Spleen (tissue), 11 donors: ENCODE results near the gene CEP68. TPM values are rescaled to one million over a fixed set of nuclear protein-coding genes. Genes with fewer than 3 reads are reported as not detected.

Experiments
- DNase-seq: peaks from one replicate; pipeline ENCODE4 v3.0.0-alpha.2; 2020
- H3K27ac ChIP-seq, 8 donors: fragments of 200-600 bp; sonication (generic) in 7 of 8; 1 replicate in 4 of 8; 2 replicates in 4 of 8; pipeline versions ENCODE4 v1.5.0 to v1.8.0; 2016 to 2021; ENCODE audit warnings: inconsistent platforms in 4 of 8, mild to moderate bottlenecking in 4 of 8, moderate library complexity in 1 of 8
- H3K27me3 ChIP-seq, 7 donors: fragments of 200-600 bp; sonication (generic) in 6 of 7; replicated peaks in 1 of 7; 1 replicate in 4 of 7; 2 replicates in 3 of 7; pipeline versions ENCODE4 v1.5.0 to v1.8.0; 2016 to 2021; ENCODE audit warnings: inconsistent platforms in 3 of 7, mild to moderate bottlenecking in 1 of 7
- H3K36me3 ChIP-seq, 6 donors: fragments of 200-600 bp; sonication (generic) in 5 of 6; 1 replicate in 4 of 6; 2 replicates in 2 of 6; pipeline versions ENCODE4 v1.5.0 to v1.8.0; 2016 to 2021; ENCODE audit warnings: inconsistent platforms in 2 of 6
- H3K4me1 ChIP-seq, 6 donors: fragments of 200-600 bp; sonication (generic) in 5 of 6; 1 replicate in 3 of 6; 2 replicates in 3 of 6; pipeline versions ENCODE4 v1.5.0 to v1.8.0; 2016 to 2021; ENCODE audit warnings: inconsistent platforms in 3 of 6
- H3K4me3 ChIP-seq, 8 donors: fragments of 200-600 bp; sonication (generic) in 7 of 8; 1 replicate in 4 of 8; 2 replicates in 4 of 8; pipeline versions ENCODE4 v1.5.0 to v1.8.0; 2016 to 2021; ENCODE audit warnings: inconsistent platforms in 4 of 8, mild to moderate bottlenecking in 4 of 8, moderate library complexity in 2 of 8
- H3K9me3 ChIP-seq, 8 donors: fragments of 200-600 bp; sonication (generic) in 7 of 8; 1 replicate in 4 of 8; 2 replicates in 4 of 8; pipeline versions ENCODE4 v1.5.0 to v1.8.0; 2016 to 2021; ENCODE audit warnings: inconsistent platforms in 4 of 8
- CTCF ChIP-seq, 11 experiments: fragments of 200-600 bp in 7 of 11; fragments of 450-650 bp in 4 of 11; sonication (generic) in 4 of 11; IDR thresholded peaks in 8 of 11; conservative IDR thresholded peaks in 3 of 11; 1 replicate in 7 of 11; 2 replicates in 4 of 11; pipeline versions ENCODE4 v1.4.0 to v1.8.0; 2016 to 2021; ENCODE audit warnings: antibody characterized with exemption in 11 of 11, inconsistent platforms in 4 of 11, mild to moderate bottlenecking in 1 of 11
- POLR2A ChIP-seq, 3 donors: fragments of 450-650 bp; IDR thresholded peaks; one replicate each; pipeline ENCODE4 v1.5.1; 2017; ENCODE audit warnings: antibody characterized with exemption in 3 of 3, mild to moderate bottlenecking in 1 of 3
- POLR2AphosphoS5 ChIP-seq, 3 donors: sonication (generic); formaldehyde crosslinking; IDR thresholded peaks; one replicate each; pipeline ENCODE4 v1.5.1; 2017; ENCODE audit warnings: antibody characterized with exemption in 3 of 3
- WGBS, 5 donors: extraction: QIAGEN DNeasy Blood & Tissue Kit in 3 of 5; methylation state at CpG; one replicate each; pipeline versions ENCODE4 v1.1.5 to v1.1.7; 2013 to 2018; 5-methylcytosine and 5-hydroxymethylcytosine counted together
- intact Hi-C: fragments of 100-400 bp; cut with DNase I; formaldehyde crosslinking; loops from one replicate; pipeline ENCODE4 v1.15.0; 2023; ENCODE audit warnings: low total_unique reads
- polyA plus RNA-seq, 3 donors: library from polyadenylated mRNA; stranded (reverse); fragments of 200-250 nt; gene quantifications; one replicate each; pipeline ENCODE4 v1.2.1, GENCODE V29; 2013
- total RNA-seq, 7 donors: library from RNA; depleted of rRNA in 3 of 7; stranded (reverse); fragments of >200 nt in 3 of 7; fragmentation: NEBNext Ultra II Directional in 4 of 7; extraction: Animal tissue kit (Norgen Biotek cat#: 25700) in 4 of 7; gene quantifications; one replicate each; pipeline versions ENCODE4 v1.1.0 to v1.2.1, GENCODE V29; 2016 to 2021
- donor health status: healthy with polysubstance abuse.
- donor health status: DM: no; HTN: no; CAD: no; lungs with moderate emphysema.
- donor health status: DM: no; HTN: no; CAD: no.
- donor health status: Bipolar disorder and iron deficiency.
- donor health status: healthy.
- donor health status: DM: no; HTN: no; CAD: no.
- donor health status: DM: yes; HTN: yes; CAD: no.

The CEP68 gene
- total and polyA plus RNA-seq, 10 donors: 5.2 to 26.7 (median 19.5) TPM

- Histone ChIP-seq H3K4me1 (peaks cover 13 to 63% (median 37%) of the 10 kb centered on the region in 6 donors), H3K27me3 (no peaks in the 10 kb centered on the region), H3K27ac (peak overlapping the region in 7 of 8 donors; percentile 13 to 59 (median 50)), H3K9me3 (no peaks in the 10 kb centered on the region), H3K36me3 (peaks cover 0 to 40% (median 0%) of the 10 kb centered on the region in 6 donors), H3K4me3 (no peak overlapping the region)
- DNase-seq: no peak
- intact Hi-C loops: no loop called here
- WGBS, 5 donors: 70 to 81% (median 71%) methylated on average over 6 of the region's 6 CpGs
- TF ChIP-seq CTCF (IDR thresholded peaks at IDR 0.05 in 8 of 11, conservative IDR thresholded peaks at IDR 0.05 in 3 of 11) (no peak), POLR2AphosphoS5 (IDR thresholded peaks at IDR 0.05) (peak in 1 of 3 donors; percentile 52), POLR2A (IDR thresholded peaks at IDR 0.05) (no peak)
Observed at GRCh38 chr2:65035351-65035943, 20.8 kb upstream of the CEP68 start.

- WGBS, 5 donors: 86 to 94% (median 91%) methylated on average over 3 of the region's 3 CpGs
- Histone ChIP-seq H3K27ac (no peak overlapping the region), H3K36me3 (peaks cover 0 to 45% (median 0%) of the 10 kb centered on the region in 6 donors), H3K9me3 (no peaks in the 10 kb centered on the region), H3K4me1 (peaks cover 7 to 55% (median 26%) of the 10 kb centered on the region in 6 donors), H3K27me3 (no peaks in the 10 kb centered on the region), H3K4me3 (no peak overlapping the region)
- intact Hi-C loops: no loop called here
- no peak for TF ChIP-seq CTCF (IDR thresholded peaks at IDR 0.05 in 8 of 11, conservative IDR thresholded peaks at IDR 0.05 in 3 of 11)
- TF ChIP-seq POLR2A (IDR thresholded peaks at IDR 0.05): no peak
- TF ChIP-seq POLR2AphosphoS5 (IDR thresholded peaks at IDR 0.05): no peak
- DNase-seq: no peak
Observed at GRCh38 chr2:65037178-65037577, 19.0 kb upstream of the CEP68 start.

- Histone ChIP-seq H3K27me3 (no peaks in the 10 kb centered on the region), H3K36me3 (peaks cover 0 to 62% (median 2%) of the 10 kb centered on the region in 6 donors), H3K4me1 (peaks cover 5 to 44% (median 16%) of the 10 kb centered on the region in 6 donors), H3K27ac (no peak overlapping the region), H3K9me3 (peaks cover 0 to 17% (median 13%) of the 10 kb centered on the region in 8 donors), H3K4me3 (no peak overlapping the region)
- DNase-seq: no peak
- intact Hi-C loops: no loop called here
- WGBS, 5 donors: 82 to 94% (median 90%) methylated on average over 3 of the region's 3 CpGs
- TF ChIP-seq POLR2A (IDR thresholded peaks at IDR 0.05) (no peak), POLR2AphosphoS5 (IDR thresholded peaks at IDR 0.05) (no peak), CTCF (IDR thresholded peaks at IDR 0.05 in 8 of 11, conservative IDR thresholded peaks at IDR 0.05 in 3 of 11) (no peak)
Observed at GRCh38 chr2:65039640-65040039, 16.6 kb upstream of the CEP68 start.

GRCh38 chr2:65040400-65041261 lies 15.6 kb upstream of the CEP68 start:
- peaks cover 5 to 34% (median 16%) of the 10 kb centered on the region in 6 donors for H3K4me1 ChIP-seq
- H3K9me3 ChIP-seq: peaks cover 0 to 23% (median 16%) of the 10 kb centered on the region in 8 donors
- H3K27ac ChIP-seq: no peak overlapping the region
- intact Hi-C loops: no loop called here
- H3K27me3 ChIP-seq: no peaks in the 10 kb centered on the region
- peaks cover 0 to 70% (median 5%) of the 10 kb centered on the region in 6 donors for H3K36me3 ChIP-seq
- H3K4me3 ChIP-seq: peak overlapping the region in 1 of 8 donors; percentile 36
- DNase-seq: peak; percentile 90
- WGBS, 5 donors: 31 to 35% (median 34%) methylated on average over 13 of the region's 13 CpGs
- TF ChIP-seq CTCF (IDR thresholded peaks at IDR 0.05 in 8 of 11, conservative IDR thresholded peaks at IDR 0.05 in 3 of 11): peak; percentile 93 to 99 (median 97)
- TF ChIP-seq POLR2AphosphoS5 (IDR thresholded peaks at IDR 0.05): peak in 2 of 3 donors; percentile 64 to 78
- TF ChIP-seq POLR2A (IDR thresholded peaks at IDR 0.05): no peak
